NCI-H2227 treated with DMSO at 0.1 percent for 48 hours (cell line): ENCODE results near the gene LINC00237.

Source experiments
- DNase-seq: peaks from one replicate; lab custom pipeline; 2025; lab: John Stamatoyannopoulos, UW

LINC00237 gene

GRCh38 chr20:21106171-21107017, at the start of gene LINC00237:
TSS of gene LINC00237 (minus strand) at chr20:21106358.
- DNase-seq: no peak

GRCh38 chr20:21155268-21155667, 49.1 kb upstream of the LINC00237 start:
- no peak for DNase-seq

- no peak for DNase-seq
Observed at GRCh38 chr20:21154692-21155091, 48.5 kb upstream of the LINC00237 start.

- no peak for DNase-seq
Observed at GRCh38 chr20:21151791-21152190, 45.6 kb upstream of the LINC00237 start.

- DNase-seq: no peak
Observed at GRCh38 chr20:21149344-21149743, 43.2 kb upstream of the LINC00237 start.

- DNase-seq: no peak
Observed at GRCh38 chr20:21147593-21147992, 41.4 kb upstream of the LINC00237 start.

GRCh38 chr20:21146215-21146614, 40.1 kb upstream of the LINC00237 start:
- no peak for DNase-seq

- DNase-seq: no peak
Observed at GRCh38 chr20:21145424-21145823, 39.3 kb upstream of the LINC00237 start.

- no peak for DNase-seq
Observed at GRCh38 chr20:21143194-21143890, 37.2 kb upstream of the LINC00237 start.

- DNase-seq: no peak
Observed at GRCh38 chr20:21141825-21142224, 35.7 kb upstream of the LINC00237 start.

- no peak for DNase-seq
Observed at GRCh38 chr20:21139881-21140566, 33.9 kb upstream of the LINC00237 start.

- no peak for DNase-seq
Observed at GRCh38 chr20:21137078-21137477, 30.9 kb upstream of the LINC00237 start.

- no peak for DNase-seq
Observed at GRCh38 chr20:21136015-21136732, 30.0 kb upstream of the LINC00237 start.

GRCh38 chr20:21134883-21135493, 28.8 kb upstream of the LINC00237 start:
- DNase-seq: no peak

- DNase-seq: no peak
Observed at GRCh38 chr20:21133917-21134622, 27.9 kb upstream of the LINC00237 start.

- DNase-seq: no peak
Observed at GRCh38 chr20:21133404-21133803, 27.2 kb upstream of the LINC00237 start.

- DNase-seq: no peak
Observed at GRCh38 chr20:21129861-21130260, 23.7 kb upstream of the LINC00237 start.

- DNase-seq: no peak
Observed at GRCh38 chr20:21127201-21127981, 21.2 kb upstream of the LINC00237 start.

GRCh38 chr20:21126581-21126870, 20.4 kb upstream of the LINC00237 start:
- no peak for DNase-seq

- DNase-seq: peak; percentile 90
Observed at GRCh38 chr20:21125849-21126580, 19.9 kb upstream of the LINC00237 start, which contains the start of gene KIZ. TSS of gene KIZ (plus strand) at chr20:21126082. CDS start at chr20:21126116, 34 bp downstream.
